CD4-positive, alpha-beta T cell treated with Interleukin-2 at 100 ng/mL for 4 hours (primary cell): ENCODE data around the gene ZNF236.
"Not testable (repeated sequence)": the region's sequence is repeated elsewhere in the genome, so short reads cannot be mapped to it uniquely, and the experiment has no call there.

Experiments
- DNase-seq: peaks from one replicate; pipeline ENCODE4 v3.0.0-alpha.2; 2020; ENCODE audit warnings: low spot score

The ZNF236 gene

GRCh38 chr18:76822506-76823160, at the start of gene ZNF236:
Gene ZNF236 (plus strand): TSS chr18:76822557. CDS start chr18:76822608, 51 bp downstream.
- peak; percentile 77 for DNase-seq

- DNase-seq: no peak
Measured at GRCh38 chr18:76772665-76773064, 49.7 kb upstream of the ZNF236 start.

- DNase-seq: not testable (repeated sequence)
Measured at GRCh38 chr18:76777036-76777435, 45.3 kb upstream of the ZNF236 start.

- no peak for DNase-seq
Measured at GRCh38 chr18:76783786-76784484, 38.4 kb upstream of the ZNF236 start.

GRCh38 chr18:76785872-76786271, 36.5 kb upstream of the ZNF236 start:
- DNase-seq: no peak

- DNase-seq: no peak
Measured at GRCh38 chr18:76788571-76789317, 33.6 kb upstream of the ZNF236 start.

- DNase-seq: no peak
Measured at GRCh38 chr18:76791106-76791505, 31.3 kb upstream of the ZNF236 start.

- DNase-seq: no peak
Measured at GRCh38 chr18:76791642-76792041, 30.7 kb upstream of the ZNF236 start.

- no peak for DNase-seq
Measured at GRCh38 chr18:76794326-76794725, 28.0 kb upstream of the ZNF236 start.

GRCh38 chr18:76801567-76802505, 20.5 kb upstream of the ZNF236 start:
- DNase-seq: peak; percentile 45

GRCh38 chr18:76803413-76803812, 18.9 kb upstream of the ZNF236 start:
- no peak for DNase-seq

GRCh38 chr18:76803814-76804213, 18.5 kb upstream of the ZNF236 start:
- peak; percentile 77 for DNase-seq

GRCh38 chr18:76805221-76805620, 17.1 kb upstream of the ZNF236 start:
- DNase-seq: peak; percentile 19

- no peak for DNase-seq
Measured at GRCh38 chr18:76806301-76806700, 16.1 kb upstream of the ZNF236 start.

GRCh38 chr18:76808561-76808960, 13.8 kb upstream of the ZNF236 start:
- DNase-seq: no peak

GRCh38 chr18:76811530-76811929, 10.8 kb upstream of the ZNF236 start:
- not testable (repeated sequence) for DNase-seq

GRCh38 chr18:76814256-76814655, 8.1 kb upstream of the ZNF236 start:
- DNase-seq: no peak

GRCh38 chr18:76816127-76816526, 6.2 kb upstream of the ZNF236 start:
- no peak for DNase-seq

GRCh38 chr18:76817888-76818611, 4.3 kb upstream of the ZNF236 start:
- no peak for DNase-seq

- DNase-seq: no peak
Measured at GRCh38 chr18:76819411-76820136, 2.8 kb upstream of the ZNF236 start.
